ENCODE measurements around the gene SYPL1.

The SYPL1 gene

DNA sequence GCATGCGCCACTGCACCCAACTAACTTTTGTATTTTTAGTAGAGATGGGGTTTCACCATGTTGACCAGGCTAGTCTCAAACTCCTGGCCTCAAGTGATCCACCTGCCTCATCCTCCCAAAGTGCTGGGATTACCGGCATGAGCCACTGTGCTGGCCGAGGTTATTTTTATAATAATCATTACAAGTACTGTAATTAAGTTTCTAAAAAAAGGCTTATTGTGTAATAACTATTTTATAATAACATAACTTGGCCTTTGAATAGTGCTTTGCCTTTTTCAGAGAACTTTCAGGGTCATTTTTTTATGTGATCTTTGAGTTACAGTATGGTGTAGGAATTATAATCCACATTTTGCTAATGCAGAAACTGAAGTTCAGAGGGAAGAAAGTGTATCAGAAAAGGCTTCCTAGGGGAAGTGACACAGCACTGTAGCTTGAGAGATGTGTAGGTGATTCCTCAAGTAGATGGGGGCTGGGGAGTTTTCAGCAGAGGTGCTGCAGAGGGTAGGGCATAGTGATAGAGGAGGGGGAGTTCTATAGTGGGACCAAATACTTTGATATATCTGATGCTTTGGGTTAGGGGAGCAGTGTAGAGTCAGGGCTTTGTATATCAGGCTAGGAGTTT lies 9.2 kb upstream of the SYPL1 start:
- DNase-seq, result no peak

DNA sequence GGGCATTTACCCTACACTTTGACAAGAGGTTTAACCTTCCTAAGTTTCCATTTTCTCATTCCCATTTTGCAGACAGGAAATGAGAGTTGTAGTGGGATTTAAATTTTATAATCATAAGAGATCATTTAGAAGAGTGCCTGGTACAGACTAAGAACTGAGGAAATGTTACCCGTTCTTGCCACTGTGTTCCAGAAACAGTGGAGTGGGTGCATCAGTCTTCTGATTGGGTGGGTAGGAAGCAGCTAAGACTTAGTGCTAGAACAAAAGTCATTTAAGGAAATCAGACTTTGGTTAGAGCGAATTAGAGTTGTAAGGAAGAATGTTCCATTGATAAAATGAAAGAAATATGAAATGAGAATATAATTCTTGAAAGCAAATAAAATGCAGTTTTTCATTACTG lies 8.4 kb upstream of the SYPL1 start:
- DNase-seq, result no peak

DNA sequence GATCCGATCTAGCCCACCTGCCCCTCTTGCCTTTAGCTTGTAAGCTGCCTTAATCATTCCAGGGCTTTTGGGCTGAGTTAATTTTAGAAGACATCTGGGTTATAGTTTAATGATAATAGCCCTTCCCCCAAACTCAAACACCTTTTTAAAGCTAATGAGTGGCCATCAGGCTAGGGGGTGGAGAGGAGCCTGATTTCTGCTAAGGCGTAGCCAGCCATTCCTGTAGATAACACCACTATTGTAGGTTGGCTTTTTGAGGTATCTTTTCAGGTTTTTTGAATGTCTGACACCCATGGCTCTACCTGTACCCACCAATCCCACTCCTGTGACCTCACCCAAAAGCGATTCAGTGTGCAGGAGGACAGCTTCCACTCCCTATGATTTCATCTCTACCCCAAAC lies 7.6 kb upstream of the SYPL1 start:
- no peak for DNase-seq

DNA sequence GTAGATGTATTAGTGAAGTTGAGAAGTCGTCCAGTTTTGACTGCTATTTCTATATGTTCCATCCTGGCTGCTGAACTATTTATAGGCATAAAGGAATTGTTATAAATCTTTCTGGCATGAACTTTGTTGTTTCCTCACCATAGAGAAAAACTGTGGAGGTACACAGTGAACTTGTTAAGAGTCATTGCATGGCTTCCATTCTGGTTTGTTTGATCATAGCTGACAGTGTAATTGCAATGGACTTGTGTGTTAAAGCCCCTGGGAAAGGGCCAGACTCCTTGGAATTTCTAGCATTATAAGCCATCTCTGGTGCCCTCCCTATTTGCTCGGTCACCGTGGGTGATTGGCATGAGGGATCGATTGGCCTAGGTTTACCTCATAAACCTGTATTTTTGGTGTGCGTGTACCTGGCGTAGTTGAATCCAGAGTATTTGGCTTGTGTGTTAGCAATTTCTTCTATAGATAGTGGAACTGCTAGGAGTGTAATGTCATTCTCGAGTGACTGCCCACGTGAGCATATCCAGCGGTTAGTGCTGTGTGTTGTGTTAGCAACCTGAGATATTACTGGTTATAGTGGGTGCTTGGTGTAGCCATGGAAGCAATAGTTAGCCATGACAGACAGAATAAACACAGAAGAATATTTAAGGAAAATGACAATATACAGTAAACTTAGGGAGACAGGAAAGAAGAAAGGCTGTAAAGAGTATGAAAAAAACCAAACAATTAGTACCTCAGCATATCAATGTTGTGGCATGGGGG lies 5.9 kb upstream of the SYPL1 start:
- no peak for DNase-seq

DNA sequence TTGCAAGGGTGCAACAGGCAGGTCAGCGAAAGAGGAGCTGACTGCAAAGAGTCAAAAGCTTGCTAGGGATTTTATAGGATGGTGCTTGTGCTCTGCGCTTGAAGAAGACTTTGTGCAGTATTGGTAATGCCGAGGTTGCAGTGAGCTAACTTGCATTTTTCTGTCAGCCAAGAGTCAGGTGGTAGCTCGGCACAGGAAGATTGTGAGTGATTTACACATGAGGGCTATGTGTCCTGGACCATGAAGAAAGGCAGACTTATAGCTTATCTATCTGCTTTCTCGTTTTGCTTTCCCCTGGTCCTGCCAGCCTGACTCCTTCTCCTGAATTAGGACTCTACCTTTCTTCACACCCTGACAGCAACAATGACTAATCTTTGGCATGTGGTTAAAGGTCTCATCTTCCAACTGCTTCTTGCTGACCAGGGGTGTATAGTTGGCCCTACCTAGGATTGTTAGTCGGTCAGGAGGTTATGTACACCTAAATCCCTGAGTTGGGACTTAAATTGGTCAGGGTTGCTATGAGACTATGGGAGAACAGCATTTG lies 4.1 kb upstream of the SYPL1 start:
- no peak for DNase-seq

DNA sequence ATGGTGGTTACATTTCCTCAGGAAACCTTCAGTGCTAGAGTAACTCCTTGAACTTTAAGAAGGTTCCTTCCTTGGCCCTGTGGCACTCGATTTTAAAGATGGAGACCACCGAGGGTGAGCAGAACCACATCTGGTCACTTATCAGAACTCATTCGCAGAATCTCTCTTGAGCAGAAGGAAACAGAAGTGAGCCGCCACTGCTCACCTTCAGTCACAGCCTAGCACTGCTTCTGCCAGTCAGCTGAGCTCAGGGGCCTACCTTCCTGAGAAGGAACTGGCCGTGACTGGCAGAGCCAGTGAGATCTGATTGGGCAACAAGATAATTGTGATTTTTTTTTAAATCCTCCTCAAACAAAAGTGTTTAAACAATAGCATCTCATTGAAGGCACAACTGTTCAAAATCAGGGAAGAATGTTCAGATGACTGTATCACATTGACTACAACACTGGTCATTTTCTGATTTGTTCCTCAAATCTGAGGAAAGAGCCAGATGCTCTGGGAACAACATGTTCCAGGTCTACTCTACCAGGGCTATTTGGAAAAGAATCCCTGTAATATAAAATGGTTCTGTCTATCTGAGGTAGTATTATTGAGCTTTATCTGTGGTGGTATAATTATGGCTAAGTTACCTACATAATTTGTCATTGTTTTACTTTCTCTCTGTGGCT lies 2.7 kb upstream of the SYPL1 start:
- peak; percentile 34 for DNase-seq

DNA sequence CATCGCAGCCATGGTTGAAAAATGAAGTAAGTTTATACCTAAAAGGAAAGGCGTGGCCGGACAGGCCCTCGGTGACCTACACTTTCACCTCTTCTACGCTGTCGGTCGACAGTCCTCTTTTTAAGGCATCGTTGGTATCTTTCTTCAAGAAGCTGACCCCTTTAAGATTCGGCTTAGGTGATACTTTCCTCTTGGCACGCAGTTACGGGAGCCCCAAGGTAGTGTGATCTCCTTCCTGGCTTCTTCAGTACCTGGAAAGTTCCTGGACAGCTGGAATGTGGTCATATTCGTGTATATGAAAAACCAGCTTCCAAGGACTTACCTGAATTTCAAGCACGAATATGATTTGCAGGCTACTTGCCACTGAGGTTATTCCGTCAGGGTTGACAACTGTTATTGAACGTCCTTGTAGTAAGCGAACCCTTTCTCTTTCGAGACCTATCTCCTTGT lies 885 bp upstream of the SYPL1 start:
- DNase-seq, result no peak

DNA sequence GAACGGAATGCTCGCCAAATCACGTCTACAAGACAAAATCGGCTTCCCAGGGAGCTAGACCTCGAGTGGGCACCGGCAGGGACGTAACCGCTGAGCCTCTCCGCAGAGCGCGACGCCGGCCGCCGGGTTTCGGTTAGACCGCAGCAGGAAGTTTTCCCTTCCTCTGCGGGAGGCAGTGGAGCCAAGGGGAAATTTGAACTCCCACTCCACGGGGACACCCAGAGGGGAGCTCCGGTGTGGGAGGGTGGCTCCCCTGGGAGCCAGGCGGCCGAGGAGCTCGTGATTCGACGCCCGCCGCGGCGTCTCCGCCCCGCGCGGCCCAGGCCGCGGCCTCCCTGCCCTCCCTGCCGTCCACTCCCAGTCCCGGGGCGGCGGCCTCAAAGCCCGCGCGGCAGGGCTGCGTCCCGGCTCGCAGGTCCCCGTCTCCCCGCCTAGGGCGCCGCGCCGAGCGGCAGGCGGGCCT lies 426 bp downstream of the SYPL1 start:
- DNase-seq, result no peak

DNA sequence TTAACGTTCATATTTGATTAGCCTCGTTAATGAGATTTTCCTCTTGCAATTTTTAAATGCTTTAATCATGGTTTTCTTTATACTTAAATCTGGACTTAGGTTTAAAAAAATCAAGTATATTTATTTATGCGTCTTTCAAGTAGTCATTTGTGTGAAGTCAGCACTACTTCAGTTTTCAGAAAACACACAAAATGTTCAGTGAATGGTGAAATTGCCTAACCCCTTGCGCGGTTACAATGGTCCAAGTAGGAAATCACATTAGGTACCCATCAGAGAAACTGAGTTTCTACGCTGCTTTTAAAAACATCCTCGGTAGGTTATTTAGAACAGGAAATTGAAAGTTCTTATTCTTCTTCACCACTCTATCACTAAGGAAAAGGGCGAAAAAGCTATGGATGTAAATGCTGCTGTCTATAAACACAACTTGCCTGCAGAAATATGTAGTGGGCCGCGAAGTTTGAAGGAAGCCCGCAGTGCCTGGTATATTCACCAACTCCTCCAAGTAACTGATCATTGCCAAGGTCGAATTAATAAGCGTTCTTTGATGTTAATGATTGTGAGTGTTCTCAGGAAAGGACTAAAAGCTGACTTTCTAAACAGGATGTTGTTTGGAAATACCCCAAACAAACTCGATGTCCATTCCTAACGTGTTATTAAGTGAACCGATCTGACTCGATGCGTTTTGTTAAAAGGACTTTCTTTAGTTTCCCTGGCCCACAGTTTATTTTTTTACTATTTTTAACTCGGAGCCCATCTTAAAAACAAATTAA lies 1.0 kb downstream of the SYPL1 start:
- no peak for DNase-seq

DNA sequence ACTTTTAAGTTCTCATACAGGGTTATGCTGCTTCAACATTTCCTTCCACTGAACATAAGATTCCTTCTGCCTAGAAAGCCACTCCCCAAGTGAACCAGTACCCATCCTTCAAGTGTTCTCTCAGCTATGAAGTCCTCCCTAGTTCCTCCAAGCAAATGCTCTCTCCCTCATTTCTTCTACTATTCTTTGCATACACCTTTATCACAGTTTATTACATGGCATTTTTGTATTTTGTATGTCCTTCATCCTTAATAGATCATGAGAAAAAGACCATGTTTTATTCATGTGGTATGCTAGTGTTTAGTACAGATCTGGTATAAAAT lies 1.9 kb downstream of the SYPL1 start:
- no peak for DNase-seq

DNA sequence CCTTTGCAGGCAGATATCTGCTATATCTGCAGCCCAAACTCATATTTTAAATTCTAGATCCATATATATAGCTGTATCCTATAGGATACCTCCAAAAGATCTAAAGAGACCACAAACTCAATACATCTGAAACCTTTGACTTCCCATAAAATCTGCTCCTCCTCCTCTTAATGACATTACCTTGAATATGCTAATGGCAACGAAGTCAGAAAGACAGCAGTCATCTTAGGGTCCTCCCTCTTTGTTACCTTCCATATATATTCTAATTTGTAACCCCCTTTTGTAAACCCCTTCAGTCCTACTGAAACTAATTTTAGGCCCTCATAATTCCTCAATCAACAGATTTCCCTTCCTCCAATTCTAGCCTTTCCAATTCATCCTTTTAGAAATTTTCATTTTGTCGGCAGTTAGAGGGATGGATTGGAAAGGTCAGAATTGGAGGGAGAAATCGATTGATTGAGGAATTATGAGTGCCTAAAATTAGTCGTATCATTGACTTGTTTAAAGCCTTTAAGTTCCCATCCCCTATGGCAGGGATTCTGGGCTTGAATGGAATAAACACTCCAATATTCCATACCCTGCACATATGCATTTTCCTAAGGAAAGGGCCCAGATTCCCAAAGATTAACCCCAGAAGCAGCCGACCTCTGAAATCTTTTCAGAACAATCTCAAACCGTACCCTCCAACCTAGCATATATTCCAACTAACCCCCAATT lies 2.4 kb downstream of the SYPL1 start:
- no peak for DNase-seq

DNA sequence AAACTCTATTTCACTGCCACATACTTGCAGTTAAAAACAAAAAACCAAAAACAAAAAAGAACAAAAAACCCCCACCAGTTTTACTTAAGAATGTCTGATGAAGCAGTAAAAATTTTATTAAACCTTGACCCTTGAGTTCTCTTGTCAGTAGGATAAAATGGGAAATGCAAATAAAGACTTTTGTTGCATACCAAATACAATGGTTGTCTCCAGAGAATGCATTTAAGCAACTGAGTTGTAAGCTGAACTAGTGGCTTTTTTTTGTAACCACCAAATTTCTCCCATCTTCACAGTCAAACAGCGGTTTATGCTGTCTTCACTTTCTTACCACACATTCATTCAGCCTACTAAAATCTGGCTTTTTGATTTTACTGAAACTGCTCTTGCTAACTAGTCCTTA lies 3.1 kb downstream of the SYPL1 start:
- DNase-seq, result peak; percentile 13

DNA sequence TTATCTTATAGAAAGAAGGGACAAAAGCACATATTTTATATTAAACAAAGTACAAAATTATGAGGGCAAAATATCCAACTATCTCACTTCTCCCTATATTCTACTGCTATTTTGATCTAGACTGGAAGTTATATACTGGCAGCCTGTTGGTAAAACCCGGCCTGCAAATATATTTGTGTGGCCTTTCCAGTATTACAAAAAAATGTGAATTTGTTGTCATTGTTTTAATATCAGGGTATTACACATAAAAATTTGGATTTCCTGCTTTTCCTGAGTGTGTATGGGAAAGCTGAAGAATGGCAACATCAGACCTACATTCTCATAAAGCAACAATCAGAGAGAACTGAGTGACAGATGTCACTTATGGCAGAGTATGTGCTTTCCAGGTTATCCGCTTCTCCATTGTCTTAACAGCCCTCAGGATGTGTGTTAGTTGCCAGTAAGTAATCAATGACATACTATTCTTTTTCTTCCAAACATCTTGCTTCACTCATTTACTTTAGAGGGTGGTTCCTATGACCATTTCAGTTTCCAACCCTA lies 7.3 kb downstream of the SYPL1 start:
- no peak for DNase-seq

DNA sequence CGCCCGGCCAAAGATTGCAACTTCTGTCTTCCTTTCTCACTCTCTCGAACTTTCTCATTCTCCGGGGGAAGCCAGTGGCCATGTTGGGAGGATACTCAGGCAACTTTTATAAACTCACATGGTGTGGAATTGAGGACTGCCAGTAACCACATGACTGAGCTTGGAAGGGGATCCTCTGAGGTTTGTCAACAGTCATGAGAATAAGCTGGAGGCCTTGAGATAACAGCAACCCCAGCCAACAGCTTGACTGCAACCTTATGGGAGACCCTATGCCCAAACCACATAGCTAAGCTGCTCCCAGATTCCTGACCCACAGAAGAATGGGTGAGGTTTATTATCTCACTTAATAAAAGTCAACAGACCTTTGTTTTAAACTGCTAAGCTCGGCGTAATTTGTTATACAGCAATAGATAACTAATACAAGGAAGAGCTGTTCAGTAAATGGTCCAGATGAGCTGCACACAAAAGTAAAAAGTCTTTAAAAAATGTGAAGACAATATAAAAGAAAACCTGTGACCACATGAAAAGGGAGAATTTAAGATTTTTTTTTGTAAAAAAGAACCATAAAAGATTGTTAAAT lies 9.6 kb downstream of the SYPL1 start:
- DNase-seq, result no peak

DNA sequence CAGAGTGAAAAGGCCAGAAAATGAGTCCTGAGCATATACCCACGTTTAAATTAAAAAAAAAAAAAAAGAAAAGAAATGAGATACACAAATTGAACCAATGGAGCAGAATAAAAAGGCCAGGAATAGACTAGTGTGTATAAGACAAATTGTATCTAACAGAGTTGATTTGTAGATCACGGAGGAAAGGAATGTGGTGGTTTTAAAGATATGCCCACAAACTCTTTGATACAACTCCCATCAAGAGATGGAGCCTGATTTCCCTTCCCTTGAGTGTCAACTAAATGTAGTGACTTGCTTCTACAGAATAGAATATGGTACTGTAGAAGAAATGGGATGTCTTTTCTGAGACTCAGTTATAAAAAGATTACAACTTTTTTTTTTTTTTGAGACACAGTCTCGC lies 10.4 kb downstream of the SYPL1 start:
- DNase-seq, result no peak

DNA sequence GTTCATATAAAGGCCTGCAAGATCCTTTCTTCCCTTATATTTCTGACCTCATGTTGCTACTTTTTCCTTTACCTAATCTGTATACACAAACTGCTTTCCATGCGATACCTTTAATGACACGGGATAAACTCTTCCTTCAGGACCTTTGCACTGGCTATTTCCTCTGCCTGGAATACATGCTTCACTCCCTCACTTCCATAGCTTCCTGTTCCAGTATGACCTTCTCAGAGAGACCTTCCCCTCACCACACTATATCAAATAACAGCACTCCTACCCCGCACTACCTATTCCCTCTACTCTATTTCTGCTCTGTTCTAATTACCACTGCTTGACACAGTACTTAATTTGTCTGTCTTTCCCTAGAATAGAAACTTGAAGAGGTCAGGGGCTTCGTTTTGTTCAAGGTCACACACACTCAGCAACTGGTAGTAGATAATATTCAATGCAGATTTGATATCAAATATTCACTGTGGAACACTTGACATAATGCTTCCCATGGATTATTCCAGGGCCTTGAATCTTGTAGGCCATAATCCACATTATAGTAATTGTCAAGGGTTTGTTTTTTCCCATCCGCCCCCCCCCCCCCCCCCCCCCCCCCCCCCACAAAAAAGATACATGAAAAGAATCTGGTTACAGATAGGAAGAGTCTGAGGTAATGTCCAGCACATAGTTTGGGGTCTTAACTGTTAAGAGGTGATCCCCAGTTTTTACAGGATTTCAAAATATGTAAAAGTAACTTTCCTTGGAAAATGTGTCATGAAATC lies 11.1 kb downstream of the SYPL1 start:
- DNase-seq, result no peak

DNA sequence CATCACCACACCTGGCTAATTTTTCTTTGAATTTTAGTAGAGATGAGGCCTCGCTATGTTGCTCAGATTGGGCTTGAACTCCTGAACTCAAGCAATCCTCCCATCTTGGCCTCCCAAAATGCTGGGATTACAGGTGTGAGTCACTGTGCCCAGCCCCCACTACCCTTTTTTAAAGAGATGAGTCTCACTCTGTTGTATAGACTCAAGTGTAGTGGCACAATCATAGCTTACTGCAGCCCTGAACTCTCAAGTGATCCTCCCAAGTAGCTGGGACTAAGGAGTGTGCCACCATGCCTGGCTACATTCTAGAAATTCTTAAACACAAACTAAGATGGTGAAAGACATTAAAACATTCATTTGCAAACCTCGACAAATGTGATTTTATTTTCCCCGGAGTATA lies 12.6 kb downstream of the SYPL1 start:
- no peak for DNase-seq

DNA sequence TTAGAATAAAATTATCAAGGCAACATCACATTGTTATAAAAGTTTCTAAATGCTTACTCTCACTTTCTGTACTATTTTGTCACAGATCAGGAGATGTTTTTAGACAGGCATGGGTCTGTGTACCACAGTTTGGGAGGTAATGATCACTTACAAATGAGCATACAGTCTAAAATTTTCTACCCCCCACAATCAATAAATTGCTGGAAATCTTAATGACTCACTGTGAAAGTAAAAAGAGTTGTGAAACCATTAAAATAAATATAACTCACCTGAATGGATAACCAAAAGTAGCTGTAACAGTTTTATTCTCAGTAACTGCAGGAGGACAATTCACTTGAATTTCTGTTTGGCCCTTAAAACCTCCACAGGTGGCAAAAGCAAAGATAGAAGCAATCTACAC lies 13.2 kb downstream of the SYPL1 start:
- no peak for DNase-seq

DNA sequence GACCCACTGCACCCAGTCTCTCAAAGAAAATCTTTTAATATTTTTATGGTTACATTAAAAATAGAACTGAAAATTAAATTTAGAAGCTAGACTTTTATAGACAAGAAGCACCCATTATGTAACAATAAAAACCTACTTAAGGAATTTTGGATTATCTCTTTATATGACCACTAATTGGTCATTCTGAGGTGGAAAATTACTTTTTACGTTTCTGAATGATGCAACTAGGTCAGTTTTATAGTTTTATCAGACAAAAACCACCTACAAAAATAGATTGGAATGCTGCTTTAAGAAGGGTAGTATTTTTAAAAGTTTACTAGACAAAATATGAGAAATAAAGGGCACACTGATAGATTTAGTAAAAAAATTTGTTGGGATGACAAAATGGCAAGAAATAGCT lies 16.5 kb downstream of the SYPL1 start:
- no peak for DNase-seq

DNA sequence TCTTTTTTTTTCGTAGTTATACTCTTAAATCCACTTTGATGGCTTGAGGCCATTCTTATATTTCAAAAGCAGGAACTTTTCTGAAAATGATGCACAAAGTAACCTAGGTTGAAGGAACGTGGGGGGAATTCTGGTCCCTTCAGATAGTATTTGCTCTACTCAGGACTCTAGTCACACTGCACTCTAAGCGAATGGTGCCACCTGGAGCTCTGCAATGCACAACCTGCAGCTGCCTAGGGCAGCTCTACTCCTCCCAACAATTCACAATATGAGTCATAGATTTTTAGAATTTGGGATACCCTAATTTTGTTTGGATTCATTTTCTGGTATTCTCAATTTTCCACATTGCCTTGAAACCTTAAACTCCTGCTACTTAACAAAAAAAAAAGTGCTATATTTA lies 17.3 kb downstream of the SYPL1 start:
- no peak for DNase-seq

DNA sequence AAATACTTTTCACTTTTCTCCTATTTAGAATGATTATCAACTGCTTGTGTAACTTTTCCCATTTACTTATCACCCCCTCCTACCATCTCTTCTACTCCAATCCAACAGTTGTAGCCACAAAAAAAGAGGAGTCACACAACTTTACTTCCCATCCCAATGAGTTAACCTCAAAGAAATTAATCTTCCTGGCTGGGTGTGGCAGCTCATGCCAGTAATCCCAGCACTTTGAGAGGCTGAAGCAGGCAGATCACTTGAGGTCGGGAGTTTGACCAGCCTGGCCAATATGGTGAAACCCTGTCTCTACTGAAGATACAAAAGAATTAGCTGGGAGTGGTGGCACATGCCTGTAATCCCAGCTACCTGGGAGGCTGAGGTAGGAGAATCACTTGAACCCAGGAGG lies 19.9 kb downstream of the SYPL1 start:
- no peak for DNase-seq

Measured in CD4-positive, alpha-beta T cell treated with Interleukin-12 subunit alpha and Interleukin-12 subunit beta, for 1 hour (primary cell).